ENCODE data around the gene LARP1. TPM values are rescaled to one million over a fixed set of nuclear protein-coding genes. Genes with fewer than 3 reads are reported as not detected.

Gene LARP1
- total and polyA plus RNA-seq, 9 of the 15 experiments (the other 6 are each of a cell fraction or from before 2014, with no cell fraction given): 22.6 to 300 (median 92.0) TPM

DNA sequence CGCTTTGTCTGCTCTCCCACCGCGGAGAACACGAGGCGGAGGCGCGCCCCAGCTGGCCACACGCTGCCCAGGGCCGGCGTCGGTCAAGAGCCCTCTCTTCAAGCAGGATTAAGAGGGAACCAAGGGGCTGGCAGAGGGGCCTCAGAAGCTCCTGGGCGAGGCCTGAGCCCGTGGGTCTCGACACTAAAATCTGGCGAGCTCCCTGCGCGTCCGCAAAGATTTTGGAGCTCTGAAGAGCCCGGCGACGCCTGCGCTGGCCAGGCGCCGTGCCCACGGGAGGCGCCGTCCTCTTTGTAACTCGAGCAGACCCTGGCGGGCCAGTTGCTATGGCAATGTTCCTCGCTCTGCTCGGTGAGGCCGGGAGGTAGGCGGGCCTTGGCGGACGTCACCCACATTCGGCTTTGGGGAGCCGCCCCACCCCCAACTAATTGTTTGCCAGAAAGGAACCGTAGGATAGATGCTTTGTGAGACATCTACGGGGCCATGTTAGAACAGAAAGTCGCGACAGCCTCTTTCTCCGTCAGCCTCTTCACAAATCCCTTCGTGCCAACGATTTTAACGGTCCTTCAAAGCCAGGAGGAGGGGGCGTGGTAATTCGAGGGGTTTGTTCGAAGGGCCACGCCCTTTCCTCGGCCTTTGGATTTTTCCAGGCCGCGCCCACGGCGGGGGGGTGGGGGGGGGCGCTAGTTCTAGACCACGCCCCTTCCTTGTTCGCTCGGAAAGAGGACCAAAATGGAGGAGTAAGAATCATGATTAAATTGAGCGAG lies 102.5 kb downstream of the LARP1 start (continued):
- TF ChIP-seq GATAD2B (IDR thresholded peaks at IDR 0.05; ENCODE audit: borderline replicate concordance) (no peak), KLF10 (CRISPR knock-in tag; IDR thresholded peaks at IDR 0.05) (0 out of 2 replicates have a peak, but pooled peaks have one; percentile 58), ZNF77 (CRISPR knock-in tag; IDR thresholded peaks at IDR 0.05) (no peak), XRCC5 (IDR thresholded peaks at IDR 0.05; ENCODE audit: low read depth, low read length) (no peak), MAZ (CRISPR knock-in tag; conservative IDR thresholded peaks at IDR 0.05 in 1 of 2, IDR thresholded peaks at IDR 0.05 in 1 of 2) (peak; percentile 46 to 65; a peak in 3 of 4 replicates), POLR2H (tag; IDR thresholded peaks at IDR 0.05; ENCODE audit: low read depth) (no peak), ZNF584 (CRISPR knock-in tag; IDR thresholded peaks at IDR 0.05; ENCODE audit: low read depth) (no peak), CBX1 (IDR thresholded peaks at IDR 0.05; ENCODE audit: low read depth) (no peak; the same call in 1 of the 2 replicates), SRSF9 (IDR thresholded peaks at IDR 0.05; ENCODE audit: borderline replicate concordance, low read depth, low read length) (no peak), ZZZ3 (IDR thresholded peaks at IDR 0.05) (no peak), KLF13 (tag; IDR thresholded peaks at IDR 0.05; ENCODE audit: borderline replicate concordance, low read depth) (peak; percentile 67; the same call in 1 of the 2 replicates), ZNF316 (IDR thresholded peaks at IDR 0.05) (no peak), HDAC6 (IDR thresholded peaks at IDR 0.05; ENCODE audit: low read depth, low read length) (no peak), NR3C1 (CRISPR knock-in tag; IDR thresholded peaks at IDR 0.05) (no peak), E2F3 (CRISPR knock-in tag; IDR thresholded peaks at IDR 0.05) (0 out of 2 replicates have a peak, but pooled peaks have one; percentile 78), ZNF197 (CRISPR knock-in tag; IDR thresholded peaks at IDR 0.05; ENCODE audit: low read depth) (no peak), ZNF121 (CRISPR knock-in tag; conservative IDR thresholded peaks at IDR 0.05) (no peak), CCAR2 (IDR thresholded peaks at IDR 0.05; ENCODE audit: low read depth, low read length) (no peak), ZNF12 (CRISPR knock-in tag; IDR thresholded peaks at IDR 0.05) (no peak), LEF1 (IDR thresholded peaks at IDR 0.05) (0 out of 2 replicates have a peak, but pooled peaks have one; percentile 41)
- TF ChIP-seq, protein P1, sequence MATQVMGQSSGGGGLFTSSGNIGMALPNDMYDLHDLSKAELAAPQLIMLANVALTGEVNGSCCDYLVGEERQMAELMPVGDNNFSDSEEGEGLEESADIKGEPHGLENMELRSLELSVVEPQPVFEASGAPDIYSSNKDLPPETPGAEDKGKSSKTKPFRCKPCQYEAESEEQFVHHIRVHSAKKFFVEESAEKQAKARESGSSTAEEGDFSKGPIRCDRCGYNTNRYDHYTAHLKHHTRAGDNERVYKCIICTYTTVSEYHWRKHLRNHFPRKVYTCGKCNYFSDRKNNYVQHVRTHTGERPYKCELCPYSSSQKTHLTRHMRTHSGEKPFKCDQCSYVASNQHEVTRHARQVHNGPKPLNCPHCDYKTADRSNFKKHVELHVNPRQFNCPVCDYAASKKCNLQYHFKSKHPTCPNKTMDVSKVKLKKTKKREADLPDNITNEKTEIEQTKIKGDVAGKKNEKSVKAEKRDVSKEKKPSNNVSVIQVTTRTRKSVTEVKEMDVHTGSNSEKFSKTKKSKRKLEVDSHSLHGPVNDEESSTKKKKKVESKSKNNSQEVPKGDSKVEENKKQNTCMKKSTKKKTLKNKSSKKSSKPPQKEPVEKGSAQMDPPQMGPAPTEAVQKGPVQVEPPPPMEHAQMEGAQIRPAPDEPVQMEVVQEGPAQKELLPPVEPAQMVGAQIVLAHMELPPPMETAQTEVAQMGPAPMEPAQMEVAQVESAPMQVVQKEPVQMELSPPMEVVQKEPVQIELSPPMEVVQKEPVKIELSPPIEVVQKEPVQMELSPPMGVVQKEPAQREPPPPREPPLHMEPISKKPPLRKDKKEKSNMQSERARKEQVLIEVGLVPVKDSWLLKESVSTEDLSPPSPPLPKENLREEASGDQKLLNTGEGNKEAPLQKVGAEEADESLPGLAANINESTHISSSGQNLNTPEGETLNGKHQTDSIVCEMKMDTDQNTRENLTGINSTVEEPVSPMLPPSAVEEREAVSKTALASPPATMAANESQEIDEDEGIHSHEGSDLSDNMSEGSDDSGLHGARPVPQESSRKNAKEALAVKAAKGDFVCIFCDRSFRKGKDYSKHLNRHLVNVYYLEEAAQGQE (IDR thresholded peaks at IDR 0.05; ENCODE audit: borderline replicate concordance): peak; percentile 11; the same call in 1 of the 2 replicates
- TF ChIP-seq, protein P1 (CRISPR knock-in tag; IDR thresholded peaks at IDR 0.05; ENCODE audit: low read depth): 0 out of 2 replicates have a peak, but pooled peaks have one; percentile 69
